GM12891 (cell line): ENCODE results near the gene TPD52L1.

Source experiments
- DNase-seq: peaks from one replicate; pipeline ENCODE4 v3.0.0; 2011; ENCODE audit warnings: low spot score; ENCODE audit not compliant: insufficient read length
- FAIRE-seq: peaks from 2 replicates; lab custom pipeline; 2011; peaks lifted over from hg19 to GRCh38; lab: Jason Lieb, UNC
- PAX5 ChIP-seq: IDR thresholded peaks from 2 replicates; pipeline ENCODE4 v1.6.1; 2011; ENCODE audit warnings: low read length, moderate library complexity, mild to moderate bottlenecking; ENCODE audit not compliant: insufficient read depth, severe bottlenecking
- POLR2A ChIP-seq: IDR thresholded peaks from 2 replicates; pipeline ENCODE4 v1.6.1; 2011; ENCODE audit warnings: low read depth, low read length, control low read depth
- POLR2AphosphoS5 ChIP-seq: IDR thresholded peaks from 2 replicates; pipeline ENCODE4 v1.6.1; 2011; ENCODE audit warnings: low read depth, low read length, control low read depth
- POU2F2 ChIP-seq: IDR thresholded peaks from 2 replicates; pipeline ENCODE4 v1.6.1; 2011; ENCODE audit warnings: low read depth, mild to moderate bottlenecking, control low read depth, low read length, moderate library complexity
- SPI1 ChIP-seq: IDR thresholded peaks from 2 replicates; pipeline ENCODE4 v1.6.1; 2011; ENCODE audit warnings: low read depth, low read length, control low read depth
- TAF1 ChIP-seq: IDR thresholded peaks from 2 replicates; pipeline ENCODE4 v1.6.1; 2011; ENCODE audit warnings: low read depth, low read length, control low read depth

Gene TPD52L1

DNA sequence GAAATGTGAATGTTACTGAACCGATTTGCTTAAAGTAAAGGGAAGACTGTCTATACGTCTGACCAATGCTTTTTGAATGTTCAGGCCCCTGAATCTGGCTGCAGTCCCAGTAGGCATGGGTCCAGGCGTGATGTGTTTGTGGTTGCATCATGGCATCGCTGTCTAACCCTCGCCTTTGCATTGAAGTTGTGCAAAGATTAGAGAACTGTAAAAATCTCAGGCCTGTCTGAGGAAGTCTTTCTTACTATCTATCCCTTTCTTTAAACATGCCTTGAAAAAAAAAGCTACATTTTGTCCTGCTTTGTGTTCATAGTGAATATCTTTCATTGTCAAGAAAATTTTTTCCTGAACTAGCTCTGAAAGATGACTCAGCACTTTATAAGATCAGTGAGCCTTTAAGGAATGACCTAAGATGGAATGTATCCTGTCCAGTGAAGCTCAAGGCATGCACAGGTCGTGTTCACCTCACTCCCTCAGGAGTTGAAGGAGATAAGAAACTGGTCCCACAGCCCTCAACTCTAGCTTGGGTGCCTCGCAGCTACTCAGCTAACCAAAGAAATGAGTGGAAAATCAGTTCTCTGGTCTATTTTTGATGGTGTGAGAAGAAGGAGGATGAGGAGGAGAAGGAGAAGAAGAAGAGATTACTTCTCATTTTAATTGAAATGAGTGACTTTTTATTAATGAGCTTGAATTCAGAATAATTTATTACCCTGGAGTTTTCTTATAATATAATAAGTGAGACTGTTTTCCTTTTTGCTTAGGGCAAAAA, 48.6 kb downstream of the TPD52L1 start:
- no peak for DNase-seq
- FAIRE-seq, result no peak
- TF ChIP-seq POU2F2, result no peak
- no peak for TF ChIP-seq TAF1
- no peak for TF ChIP-seq PAX5
- no peak for TF ChIP-seq SPI1
- TF ChIP-seq POLR2AphosphoS5, result no peak
- TF ChIP-seq POLR2A, result no peak

DNA sequence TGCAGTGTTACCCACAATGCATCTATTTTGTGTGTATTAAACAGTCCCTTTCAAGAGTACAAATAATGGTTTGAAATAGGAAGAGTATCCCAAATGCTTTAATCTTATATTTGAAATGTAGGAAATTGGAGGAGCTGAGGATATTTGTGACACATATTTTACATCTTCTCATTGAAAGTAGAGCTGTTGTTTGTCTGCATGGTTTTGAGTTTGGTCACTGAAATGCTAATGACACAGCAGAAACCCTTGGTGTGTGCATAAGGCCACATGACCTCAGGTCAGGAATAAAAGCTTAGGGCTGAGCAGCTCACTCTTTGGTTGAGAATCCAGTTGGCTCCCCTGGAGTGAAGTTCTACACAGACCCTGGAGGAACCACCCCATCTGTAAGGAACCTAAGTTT, 49.8 kb downstream of the TPD52L1 start:
- no peak for DNase-seq
- TF ChIP-seq POU2F2, result no peak
- no peak for TF ChIP-seq POLR2AphosphoS5
- TF ChIP-seq SPI1, result no peak
- FAIRE-seq, result no peak

DNA sequence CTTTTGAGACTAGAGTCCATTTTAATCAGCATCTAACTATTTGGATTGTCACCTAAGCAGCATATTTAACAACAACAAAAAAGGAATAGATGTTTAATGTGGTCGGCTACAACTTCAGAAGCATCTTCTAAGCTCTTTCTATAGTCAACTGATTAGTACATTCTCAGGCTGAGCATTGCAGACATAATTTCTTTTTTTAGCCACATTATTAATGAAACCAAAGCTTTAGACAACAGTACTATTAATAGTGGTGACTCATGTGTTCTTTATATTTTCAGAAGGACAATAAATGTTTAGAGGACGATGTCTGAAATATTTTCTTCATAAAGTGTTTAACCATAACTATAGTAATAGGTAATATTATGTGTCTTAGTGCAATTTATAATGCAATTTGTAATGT, 52.4 kb downstream of the TPD52L1 start:
- DNase-seq (no peak), FAIRE-seq (no peak)
- no peak for TF ChIP-seq PAX5
- no peak for TF ChIP-seq TAF1
- TF ChIP-seq POLR2AphosphoS5, result no peak
- no peak for TF ChIP-seq POLR2A
- TF ChIP-seq SPI1, result no peak
- no peak for TF ChIP-seq POU2F2

DNA sequence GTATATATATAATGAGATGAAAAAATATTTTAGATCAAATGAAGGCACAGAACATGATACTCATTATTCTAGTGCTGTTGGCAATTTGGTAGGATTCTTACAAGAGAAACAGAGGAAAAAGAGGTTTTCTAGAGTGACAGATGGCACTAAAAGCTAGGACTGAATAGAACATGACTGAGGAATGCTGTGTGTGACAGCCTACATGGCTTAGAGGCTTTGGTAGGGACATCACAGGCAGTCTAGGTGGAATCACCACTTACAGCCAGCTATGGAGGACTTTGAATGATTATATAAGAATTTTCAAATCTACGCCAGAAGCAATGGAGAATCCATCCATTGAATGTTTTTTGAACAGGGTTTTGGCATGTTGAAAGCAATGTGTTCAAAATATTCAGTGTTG, 52.8 kb downstream of the TPD52L1 start:
- FAIRE-seq (no peak), DNase-seq (no peak)
- TF ChIP-seq POLR2A (no peak), POLR2AphosphoS5 (no peak), TAF1 (no peak), SPI1 (no peak), POU2F2 (no peak), PAX5 (no peak)

DNA sequence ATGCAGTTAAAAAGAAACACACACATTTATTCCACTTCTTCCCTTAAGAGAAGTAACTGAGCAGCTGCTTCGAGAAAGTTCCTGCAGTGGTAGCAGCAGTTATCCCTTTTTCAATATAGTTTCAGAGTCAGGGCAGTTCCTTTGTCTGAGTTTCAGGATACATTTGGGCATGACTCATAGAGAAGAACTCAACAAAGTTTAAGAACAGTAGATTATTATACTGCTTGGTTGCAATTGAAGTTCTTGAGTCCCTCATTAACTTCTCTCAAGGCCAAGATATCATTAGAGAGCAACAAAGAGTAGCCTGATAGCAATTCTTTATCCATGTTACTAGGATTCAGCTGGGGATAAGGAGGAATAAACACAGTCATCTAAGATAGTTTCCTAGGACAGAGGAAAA, 54.4 kb downstream of the TPD52L1 start:
- DNase-seq (no peak), FAIRE-seq (no peak)
- TF ChIP-seq POLR2A (no peak), POLR2AphosphoS5 (no peak), POU2F2 (no peak), TAF1 (no peak), SPI1 (no peak), PAX5 (no peak)

DNA sequence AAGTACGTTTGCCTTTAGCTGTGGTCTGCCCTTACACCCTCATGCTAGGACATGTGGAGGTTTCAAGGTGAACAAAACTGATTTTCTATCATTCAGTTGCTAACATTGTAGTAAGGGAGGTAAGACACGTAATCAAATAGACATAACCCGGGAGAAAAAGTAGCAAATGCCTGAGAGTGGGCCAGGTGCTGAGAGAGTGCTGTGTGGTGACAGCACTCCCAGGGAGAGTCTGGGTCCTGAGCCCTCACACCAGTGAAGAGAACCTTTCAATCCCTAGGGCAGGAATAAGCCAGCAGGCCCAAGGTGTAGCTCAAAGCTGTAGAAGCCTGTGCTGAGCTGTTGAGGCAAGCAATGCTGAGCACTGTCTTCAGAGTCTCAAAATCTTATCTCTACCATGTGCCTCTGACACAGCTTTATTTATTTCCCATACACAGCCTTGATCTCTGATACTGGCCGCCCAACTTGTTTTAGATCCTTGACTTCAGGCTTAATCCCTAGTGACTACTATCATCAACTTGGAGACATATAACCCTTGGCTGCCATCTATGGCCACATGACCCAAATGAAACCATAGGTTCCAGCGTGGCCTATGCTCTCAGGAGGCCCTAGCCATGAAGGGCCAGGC, 55.2 kb downstream of the TPD52L1 start:
- no peak for DNase-seq
- TF ChIP-seq SPI1 (no peak), PAX5 (no peak), POLR2A (no peak)
- no peak for FAIRE-seq

DNA sequence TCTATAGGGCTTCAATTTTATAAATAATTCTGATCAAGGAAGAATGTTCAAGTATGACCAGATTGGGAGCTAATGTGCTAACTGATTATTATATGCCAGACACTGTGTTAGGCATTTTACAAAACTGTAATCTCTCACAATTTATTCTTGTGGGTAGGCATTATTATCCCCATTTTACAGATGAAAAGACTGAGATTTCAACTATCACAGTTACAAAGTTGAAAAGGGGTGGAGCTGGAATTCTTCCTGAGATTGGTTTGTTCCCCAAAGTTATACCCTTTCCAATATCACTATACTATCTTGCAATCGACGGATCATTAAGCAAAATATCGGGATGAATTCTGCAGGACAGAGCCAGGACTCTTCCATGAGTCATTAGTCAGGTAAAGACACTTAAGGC, 57.1 kb downstream of the TPD52L1 start:
- DNase-seq (no peak), FAIRE-seq (no peak)
- TF ChIP-seq SPI1 (no peak), POLR2AphosphoS5 (no peak), PAX5 (no peak), POLR2A (no peak), TAF1 (no peak), POU2F2 (no peak)

DNA sequence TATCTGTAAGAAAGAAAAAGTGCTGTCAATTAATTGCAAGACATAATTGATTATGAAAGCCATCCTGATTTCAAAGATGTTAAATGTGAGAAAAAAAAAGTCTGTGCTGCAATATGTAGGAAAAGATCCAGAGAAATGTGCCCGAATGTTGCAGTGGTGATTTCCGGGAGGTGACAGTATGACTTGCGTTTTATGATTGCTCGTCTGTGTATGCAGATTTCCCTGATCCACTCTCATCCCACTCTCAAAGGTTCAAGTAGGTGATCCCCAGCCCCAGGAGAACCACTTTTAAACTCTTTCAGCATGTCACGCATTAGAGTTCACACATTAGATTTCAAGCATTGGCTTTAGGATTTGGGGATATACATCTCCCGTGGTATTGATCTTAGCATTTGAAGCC, 57.8 kb downstream of the TPD52L1 start:
- TF ChIP-seq POU2F2 (no peak), SPI1 (no peak), POLR2AphosphoS5 (no peak), PAX5 (no peak), POLR2A (no peak), TAF1 (no peak)
- DNase-seq, result no peak
- no peak for FAIRE-seq

DNA sequence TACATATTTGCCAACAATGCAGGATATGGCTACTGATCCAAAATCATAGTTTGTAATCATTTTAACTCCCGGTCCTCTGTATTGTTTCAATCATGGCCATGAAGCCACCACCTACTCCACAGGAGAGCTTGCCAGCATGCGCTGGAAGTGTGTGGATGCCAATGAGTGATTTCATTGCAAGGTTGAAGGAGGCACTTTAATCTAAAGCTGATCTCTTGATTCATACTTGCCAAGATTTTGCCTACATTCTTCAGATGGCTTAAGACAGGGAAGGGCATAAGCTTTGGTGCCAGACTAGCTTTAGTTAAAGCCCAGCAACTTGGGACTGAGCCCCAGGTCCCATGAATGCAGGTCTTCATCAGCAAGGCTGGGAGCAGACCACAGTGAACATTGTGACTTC, 58.8 kb downstream of the TPD52L1 start:
- no peak for FAIRE-seq
- TF ChIP-seq TAF1, result no peak
- no peak for TF ChIP-seq POLR2AphosphoS5
- no peak for TF ChIP-seq PAX5
- TF ChIP-seq POLR2A, result no peak
- no peak for TF ChIP-seq POU2F2
- TF ChIP-seq SPI1, result no peak

DNA sequence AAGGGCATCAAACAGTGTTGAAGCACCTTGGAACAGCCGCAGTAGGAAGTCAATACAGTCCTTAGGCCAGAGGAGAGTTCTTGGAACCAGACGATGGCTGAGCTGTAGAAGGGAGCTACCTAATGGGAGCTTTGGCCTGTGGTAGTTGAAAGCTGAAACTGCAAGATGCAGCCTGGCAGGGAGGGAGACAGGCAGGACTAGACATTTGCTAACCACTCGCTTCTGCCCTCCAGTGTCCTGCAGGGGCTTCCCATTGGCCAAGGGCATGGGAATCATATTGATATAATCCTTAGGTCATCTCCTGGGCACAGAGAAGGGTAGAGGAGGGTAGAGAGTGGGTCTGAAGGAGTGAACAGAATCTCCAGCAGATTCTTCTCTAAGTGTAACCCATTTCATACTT, 60.4 kb downstream of the TPD52L1 start:
- no peak for FAIRE-seq
- TF ChIP-seq POU2F2 (no peak), POLR2A (no peak), POLR2AphosphoS5 (no peak), PAX5 (no peak), TAF1 (no peak), SPI1 (no peak)
- DNase-seq, result no peak

More for the DNA sequence above, 58.8 kb downstream of the TPD52L1 start:
- DNase-seq, result no peak

DNA sequence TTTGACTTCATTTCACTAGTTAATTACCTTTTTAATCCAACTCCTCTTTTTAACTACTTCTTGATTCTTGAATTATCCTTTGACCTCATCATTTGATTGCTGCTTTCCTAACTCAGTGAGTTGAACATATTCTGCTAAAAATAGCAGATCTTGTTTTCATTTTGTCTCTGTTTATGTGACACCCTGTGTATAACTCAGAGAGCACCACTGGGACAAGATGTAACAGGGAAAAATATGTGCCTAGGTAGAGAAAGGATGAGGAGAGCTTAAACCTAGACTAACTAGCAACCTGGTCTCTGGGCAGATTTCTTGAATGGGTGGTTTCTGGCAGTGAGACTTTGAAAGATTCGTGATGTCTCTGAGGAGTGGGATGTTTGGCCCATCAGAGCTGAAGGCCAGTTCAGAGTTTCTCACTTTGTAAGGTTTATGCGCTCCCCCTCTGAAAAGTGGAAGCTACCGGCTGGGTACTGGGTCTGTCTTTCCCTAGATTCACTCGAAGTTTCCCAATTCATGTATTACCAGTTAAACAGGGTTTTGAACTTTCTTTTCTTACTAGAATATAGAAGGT, 61.8 kb downstream of the TPD52L1 start:
- TF ChIP-seq POU2F2 (no peak), TAF1 (no peak), POLR2AphosphoS5 (no peak), PAX5 (no peak), POLR2A (no peak), SPI1 (no peak)
- no peak for FAIRE-seq
- DNase-seq, result no peak
